ENCODE data around the gene NEUROD2.

NEUROD2 gene

DNA sequence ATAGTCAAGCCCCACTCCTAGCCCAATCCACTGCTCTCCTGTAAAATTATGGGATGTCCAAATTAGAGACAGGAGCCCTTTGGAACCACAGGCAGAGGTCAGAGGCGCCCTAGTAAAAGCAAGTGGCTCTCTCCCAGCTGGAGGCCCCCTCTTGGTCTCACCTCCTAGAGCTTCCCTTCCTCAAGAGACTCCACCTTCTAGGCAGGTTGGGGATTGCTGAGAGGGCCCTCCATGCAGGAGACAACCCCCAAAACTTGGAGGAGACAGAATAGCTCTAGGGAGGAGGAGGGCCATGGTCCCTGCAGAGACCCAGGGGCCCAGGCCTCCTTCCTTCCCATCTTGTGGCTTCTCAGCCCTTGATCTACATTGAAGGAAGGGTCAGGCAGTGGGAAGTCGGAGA lies 29.4 kb downstream of the NEUROD2 start:
- no peak for DNase-seq

- DNase-seq: no peak
These were observed 31.5 kb downstream of the NEUROD2 start for GRCh38 chr17:39576187-39576586.

DNA sequence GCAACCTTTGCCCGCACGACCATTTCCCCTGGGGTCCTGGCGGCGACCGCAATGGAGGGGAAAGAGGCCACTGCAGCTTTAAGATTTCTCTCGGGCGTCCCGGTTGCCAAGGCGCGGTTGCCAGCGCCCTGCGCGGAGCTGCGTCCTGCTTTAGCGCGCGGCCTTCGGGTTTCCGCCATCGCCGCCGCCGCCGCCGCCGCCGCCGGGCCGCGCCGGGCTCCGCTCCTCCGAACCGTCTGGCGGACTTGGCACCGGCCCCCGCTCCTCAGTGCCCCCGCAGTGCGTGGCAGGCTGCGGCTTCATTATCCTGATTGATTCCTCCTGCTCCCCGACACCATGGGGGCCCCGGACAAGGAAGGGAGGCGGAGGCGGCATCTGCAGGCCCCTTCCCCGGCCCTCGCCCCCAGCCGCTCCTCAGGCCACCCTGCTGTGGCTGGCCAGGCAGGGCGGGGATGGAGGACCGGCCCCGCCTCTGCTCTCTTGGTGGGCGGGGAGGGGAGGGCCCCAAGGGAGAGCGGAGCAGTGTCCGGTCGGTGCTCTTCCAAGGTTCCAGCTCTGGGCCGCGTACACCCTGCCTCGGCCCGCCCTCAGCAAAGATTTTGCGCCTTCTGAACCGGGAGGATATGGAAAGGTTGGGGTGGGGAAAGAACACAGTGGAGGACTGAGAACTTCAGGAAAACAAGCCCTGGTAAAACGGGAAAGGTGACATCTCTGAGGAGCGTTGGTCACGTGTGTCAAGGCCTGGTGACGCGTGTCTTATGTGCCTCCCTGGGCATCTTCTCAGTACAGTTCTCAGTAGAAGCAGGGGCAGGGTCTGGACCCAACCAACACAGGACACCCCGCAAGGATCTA lies 34.0 kb downstream of the NEUROD2 start:
- no peak for DNase-seq

GRCh38 chr17:39572121-39572520 lies 35.6 kb downstream of the NEUROD2 start:
- DNase-seq: no peak

DNA sequence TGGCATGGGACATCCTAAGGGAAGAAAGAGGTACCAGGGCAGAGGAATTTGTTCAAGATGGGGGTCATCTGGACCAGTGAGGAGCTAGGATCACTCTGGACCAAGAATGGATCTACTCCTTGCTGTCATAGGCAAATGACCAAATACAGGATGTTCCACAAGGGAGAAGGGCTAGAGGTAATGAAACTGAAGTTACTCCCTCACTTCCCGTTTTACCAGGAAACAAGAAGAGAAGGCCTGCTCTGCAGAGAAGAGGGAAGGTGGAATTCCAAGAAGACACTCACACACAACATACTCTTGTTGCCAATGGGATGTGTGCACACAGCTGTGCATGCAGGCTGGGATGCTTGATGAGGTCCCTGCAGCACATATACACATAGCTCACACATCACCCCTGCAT lies 38.6 kb downstream of the NEUROD2 start:
- DNase-seq: no peak

DNA sequence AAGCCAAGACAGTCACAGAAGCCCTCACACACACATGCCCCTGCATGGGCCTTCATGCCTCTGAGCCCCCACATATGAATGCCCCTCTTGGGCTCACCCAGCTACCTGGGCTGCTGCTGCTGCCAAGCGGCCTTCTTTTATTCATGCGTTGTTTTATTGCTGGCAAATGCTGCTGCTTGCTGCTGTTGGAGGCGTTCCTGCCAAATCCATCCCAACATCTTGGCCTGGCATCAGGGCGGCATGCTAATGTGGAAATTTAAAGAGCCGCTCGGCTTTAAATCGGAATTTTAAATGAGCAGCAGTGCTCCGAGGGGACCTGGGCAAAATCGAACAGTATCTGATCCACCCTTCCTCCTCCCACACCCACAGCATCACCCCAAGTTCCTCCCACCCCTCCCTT lies 39.0 kb downstream of the NEUROD2 start:
- no peak for DNase-seq

GRCh38 chr17:39566094-39566850 lies 41.4 kb downstream of the NEUROD2 start:
- no peak for DNase-seq

GRCh38 chr17:39564211-39564848 lies 43.4 kb downstream of the NEUROD2 start:
- no peak for DNase-seq

GRCh38 chr17:39563476-39563875 lies 44.2 kb downstream of the NEUROD2 start:
- no peak for DNase-seq

GRCh38 chr17:39562976-39563375 lies 44.7 kb downstream of the NEUROD2 start:
- DNase-seq: no peak

DNA sequence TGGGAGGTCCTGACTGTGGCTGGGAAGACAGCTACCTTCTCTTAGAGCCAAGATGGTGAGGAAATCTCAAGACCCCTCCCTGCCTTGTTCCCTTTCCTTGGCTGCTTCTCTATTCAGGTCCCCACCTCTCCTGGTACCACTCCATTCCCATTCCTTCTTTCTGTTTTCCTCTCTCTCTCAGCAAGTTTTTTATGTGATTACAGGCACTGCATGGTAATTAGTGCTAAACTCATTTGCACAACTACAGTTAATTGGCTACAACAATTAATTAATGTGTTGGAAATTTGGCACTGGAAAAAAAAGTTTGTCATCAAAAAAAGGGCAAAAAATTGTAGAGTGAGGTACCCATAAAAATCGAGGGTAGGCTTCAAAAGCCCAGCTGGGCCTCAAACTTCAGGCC lies 45.3 kb downstream of the NEUROD2 start:
- DNase-seq: no peak

DNA sequence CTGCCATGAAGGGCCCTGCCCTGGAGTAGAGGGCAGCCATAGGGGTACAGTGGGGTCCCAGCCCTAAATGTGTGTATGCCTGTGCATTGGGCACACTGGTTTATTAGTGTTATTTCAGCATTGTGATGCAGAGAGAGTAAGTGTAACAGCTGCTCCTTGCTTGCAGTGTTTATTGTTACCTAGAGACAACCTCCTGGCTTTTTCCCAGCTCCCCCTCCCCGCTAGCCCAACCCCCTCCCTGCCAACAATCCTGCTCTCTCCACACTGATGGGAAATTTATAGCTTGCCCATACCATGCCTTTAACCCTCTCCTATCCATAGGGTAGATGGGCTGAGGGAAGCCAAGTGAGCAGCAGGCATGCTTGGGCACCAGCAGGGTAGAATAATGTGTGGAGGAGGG lies 51.3 kb downstream of the NEUROD2 start:
- no peak for DNase-seq

DNA sequence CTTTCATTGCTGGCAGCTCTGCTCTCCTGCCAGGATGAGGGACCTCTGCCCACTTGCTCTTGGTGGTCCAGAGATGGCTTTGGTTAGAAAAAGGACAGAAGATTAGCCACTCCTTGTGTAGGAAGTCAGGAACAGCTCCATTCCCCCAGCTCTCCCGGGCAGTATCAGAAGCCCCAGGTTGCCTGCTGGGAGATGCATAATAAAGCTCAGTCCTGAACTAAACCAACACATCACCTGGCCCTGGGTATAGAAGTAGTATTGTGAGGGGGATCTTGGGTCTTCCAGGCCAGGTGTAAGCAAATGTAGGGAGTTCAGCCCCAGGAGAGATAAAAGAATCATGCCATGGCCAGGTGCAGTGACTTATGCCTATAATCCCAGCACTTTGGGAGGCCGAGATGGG lies 52.4 kb downstream of the NEUROD2 start:
- no peak for DNase-seq
